ENCODE results near the gene LHCGR.

Gene LHCGR

GRCh38 chr2:48755473-48755872 is at the start of gene LHCGR:
TSS of gene LHCGR (minus strand) at chr2:48755724. CDS start at chr2:48755671, 53 bp downstream.
- DNase-seq (ENCODE audit: low spot score) (no peak), FAIRE-seq (no peak)

- DNase-seq (ENCODE audit: low spot score) (no peak), FAIRE-seq (no peak)
Measured at GRCh38 chr2:48799601-48800000, 44.1 kb upstream of the LHCGR start.

- no peak for DNase-seq (ENCODE audit: low spot score)
- no peak for FAIRE-seq
Measured at GRCh38 chr2:48795065-48795464, 39.5 kb upstream of the LHCGR start.

GRCh38 chr2:48793671-48794070 is 38.1 kb upstream of the LHCGR start:
- DNase-seq (ENCODE audit: low spot score) = no peak
- FAIRE-seq = no peak

- FAIRE-seq (no peak), DNase-seq (ENCODE audit: low spot score) (no peak)
Measured at GRCh38 chr2:48792030-48792429, 36.5 kb upstream of the LHCGR start.

GRCh38 chr2:48790407-48791170 is 35.1 kb upstream of the LHCGR start:
- DNase-seq (ENCODE audit: low spot score) (no peak), FAIRE-seq (no peak)

GRCh38 chr2:48787580-48787979 is 32.1 kb upstream of the LHCGR start:
- DNase-seq (ENCODE audit: low spot score) = no peak
- no peak for FAIRE-seq

GRCh38 chr2:48781366-48781765 is 25.8 kb upstream of the LHCGR start:
- DNase-seq (ENCODE audit: low spot score) (no peak), FAIRE-seq (no peak)

GRCh38 chr2:48779019-48779716 is 23.6 kb upstream of the LHCGR start:
- FAIRE-seq (no peak), DNase-seq (ENCODE audit: low spot score) (no peak)

- DNase-seq (ENCODE audit: low spot score) = no peak
- FAIRE-seq = no peak
Measured at GRCh38 chr2:48774251-48774650, 18.7 kb upstream of the LHCGR start.

- FAIRE-seq (no peak), DNase-seq (ENCODE audit: low spot score) (no peak)
Measured at GRCh38 chr2:48771241-48772014, 15.9 kb upstream of the LHCGR start.

GRCh38 chr2:48770181-48770580 is 14.7 kb upstream of the LHCGR start:
- DNase-seq (ENCODE audit: low spot score) (no peak), FAIRE-seq (no peak)

- no peak for FAIRE-seq
- no peak for DNase-seq (ENCODE audit: low spot score)
Measured at GRCh38 chr2:48768669-48769068, 13.1 kb upstream of the LHCGR start.

GRCh38 chr2:48767330-48767729 is 11.8 kb upstream of the LHCGR start:
- FAIRE-seq = no peak
- no peak for DNase-seq (ENCODE audit: low spot score)

GRCh38 chr2:48760826-48761225 is 5.3 kb upstream of the LHCGR start:
- DNase-seq (ENCODE audit: low spot score) (no peak), FAIRE-seq (no peak)

GRCh38 chr2:48759682-48760081 is 4.2 kb upstream of the LHCGR start:
- DNase-seq (ENCODE audit: low spot score) (no peak), FAIRE-seq (no peak)

GRCh38 chr2:48756289-48756688 is 765 bp upstream of the LHCGR start:
- FAIRE-seq = no peak

GRCh38 chr2:48754874-48755273 is 650 bp downstream of the LHCGR start:
- FAIRE-seq (no peak), DNase-seq (ENCODE audit: low spot score) (no peak)

More at GRCh38 chr2:48756289-48756688, 765 bp upstream of the LHCGR start:
- DNase-seq (ENCODE audit: low spot score) = no peak

- FAIRE-seq (no peak), DNase-seq (ENCODE audit: low spot score) (no peak)
Measured at GRCh38 chr2:48753228-48753627, 2.3 kb downstream of the LHCGR start.

GRCh38 chr2:48750128-48750739 is 5.3 kb downstream of the LHCGR start:
- FAIRE-seq (no peak), DNase-seq (ENCODE audit: low spot score) (no peak)

- DNase-seq (ENCODE audit: low spot score) (no peak), FAIRE-seq (no peak)
Measured at GRCh38 chr2:48749291-48750127, 6.0 kb downstream of the LHCGR start.

All from urothelium cell line (cell line).